ENCODE measurements around the gene UBE2QL1. TPM values are rescaled to one million over a fixed set of nuclear protein-coding genes. Genes with fewer than 3 reads are reported as not detected.

The UBE2QL1 gene
- total RNA-seq, 1 experiment from 2014 or later: not detected

- H3K4me3 ChIP-seq (ENCODE audit: low read depth, low read length): no peak overlapping the region
- intact Hi-C loops (cut with micrococcal nuclease; ENCODE audit: unreplicated experiment): no loop called here
- H3K9me3 Mint-ChIP-seq (ENCODE audit: unreplicated experiment): peaks cover 9% of the 10 kb centered on the region
- no peak overlapping the region for H3K4me3 Mint-ChIP-seq (ENCODE audit: unreplicated experiment)
- H3K9me3 ChIP-seq: no peaks in the 10 kb centered on the region
- H3K4me1 Mint-ChIP-seq (ENCODE audit: low read depth, unreplicated experiment): no peaks in the 10 kb centered on the region
- H3K36me3 Mint-ChIP-seq (ENCODE audit: insufficient read depth, unreplicated experiment): no peaks in the 10 kb centered on the region
- TF ChIP-seq CTCF (IDR thresholded peaks at IDR 0.05; ENCODE audit: insufficient read depth in 1 of 2, low read depth in 1 of 2, low read length in 1 of 2, severe bottlenecking in 1 of 2, unreplicated experiment in 1 of 2): no peak
- ChIA-PET CTCF (no interaction called here), POLR2A (no interaction called here)
- H3K27me3 Mint-ChIP-seq (ENCODE audit: insufficient read depth, unreplicated experiment): peaks cover 22% of the 10 kb centered on the region
- no TSS peak for BruUV-seq (replicated peaks)
- no peaks in the 10 kb centered on the region for H3K36me3 ChIP-seq (ENCODE audit: control insufficient read depth, insufficient read depth, low read length)
- no peak for DNase-seq
- no peaks in the 10 kb centered on the region for H3K27me3 ChIP-seq (replicated peaks; ENCODE audit: control insufficient read depth, insufficient read depth, low read length)
- H3K4me1 ChIP-seq: peaks cover 4% of the 10 kb centered on the region; the same call in 1 of the 2 replicates
- no peak overlapping the region for H3K27ac Mint-ChIP-seq (ENCODE audit: unreplicated experiment)
Observed at GRCh38 chr5:6424110-6424659, 24.5 kb upstream of the UBE2QL1 start.

DNA sequence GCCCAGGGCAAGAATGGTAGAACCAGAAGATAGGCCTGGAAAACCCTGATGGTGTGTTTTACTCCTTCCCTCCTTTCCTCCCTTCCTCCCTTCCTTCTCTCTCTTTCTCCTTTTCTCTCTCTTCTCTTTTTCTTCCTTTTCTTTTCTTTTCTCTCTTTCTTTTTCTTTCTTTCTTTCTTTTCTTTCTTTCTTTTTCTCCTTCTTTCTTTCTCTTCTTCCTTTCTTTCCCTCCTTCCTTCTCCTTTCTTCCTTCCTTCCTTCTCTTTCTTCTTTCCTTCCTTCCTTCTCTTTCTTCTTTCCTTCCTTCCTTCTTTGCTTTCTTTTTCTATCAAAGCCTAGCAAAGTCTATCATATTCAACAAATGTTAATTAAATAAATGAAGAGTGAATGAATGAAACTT is 24.0 kb upstream of the UBE2QL1 start:
- CTCF ChIA-PET: interaction anchor here (0.6 kb wide), 1 partner anchor 688 kb away, joined by 3 read pairs; no protein-coding TSS in a partner anchor
- Mint-ChIP-seq H3K36me3 (ENCODE audit: insufficient read depth, unreplicated experiment) (no peaks in the 10 kb centered on the region), H3K27me3 (ENCODE audit: insufficient read depth, unreplicated experiment) (peaks cover 22% of the 10 kb centered on the region), H3K4me1 (ENCODE audit: low read depth, unreplicated experiment) (no peaks in the 10 kb centered on the region), H3K9me3 (ENCODE audit: unreplicated experiment) (peaks cover 9% of the 10 kb centered on the region), H3K4me3 (ENCODE audit: unreplicated experiment) (no peak overlapping the region), H3K27ac (ENCODE audit: unreplicated experiment) (no peak overlapping the region)
- no TSS peak for BruUV-seq (replicated peaks)
- intact Hi-C loops (cut with micrococcal nuclease; ENCODE audit: unreplicated experiment): no loop called here
- Histone ChIP-seq H3K4me3 (ENCODE audit: low read depth, low read length) (no peak overlapping the region), H3K36me3 (ENCODE audit: control insufficient read depth, insufficient read depth, low read length) (no peaks in the 10 kb centered on the region), H3K27me3 (replicated peaks; ENCODE audit: control insufficient read depth, insufficient read depth, low read length) (no peaks in the 10 kb centered on the region), H3K9me3 (no peaks in the 10 kb centered on the region), H3K4me1 (peaks cover 4% of the 10 kb centered on the region; the same call in 1 of the 2 replicates)
- no peak for DNase-seq
- POLR2A ChIA-PET: no interaction called here
- no peak for TF ChIP-seq CTCF (IDR thresholded peaks at IDR 0.05; ENCODE audit: insufficient read depth in 1 of 2, low read depth in 1 of 2, low read length in 1 of 2, severe bottlenecking in 1 of 2, unreplicated experiment in 1 of 2)

DNA sequence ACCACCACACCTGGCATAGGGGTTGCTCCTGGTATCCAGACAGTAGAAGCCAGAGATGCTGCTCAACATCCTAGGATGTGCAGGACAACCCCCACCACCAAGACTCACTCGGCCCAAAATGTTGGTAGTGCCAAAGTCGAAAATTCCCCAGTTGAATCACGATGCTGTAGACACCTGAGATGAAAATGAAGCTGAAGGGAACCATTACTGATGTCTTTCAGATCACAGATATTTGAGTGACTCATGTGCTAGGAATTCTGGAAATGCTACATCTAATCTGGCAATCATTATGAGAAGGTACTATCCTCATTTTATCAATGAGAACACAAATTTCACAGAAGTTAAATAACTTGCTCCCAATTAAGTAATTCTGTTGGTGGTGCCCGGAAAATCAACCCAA is 21.0 kb upstream of the UBE2QL1 start:
- Histone ChIP-seq H3K4me1 (peaks cover 4% of the 10 kb centered on the region; the same call in 1 of the 2 replicates), H3K4me3 (ENCODE audit: low read depth, low read length) (no peak overlapping the region), H3K27me3 (replicated peaks; ENCODE audit: control insufficient read depth, insufficient read depth, low read length) (no peaks in the 10 kb centered on the region), H3K36me3 (ENCODE audit: control insufficient read depth, insufficient read depth, low read length) (no peaks in the 10 kb centered on the region), H3K9me3 (no peaks in the 10 kb centered on the region)
- intact Hi-C loops (cut with micrococcal nuclease; ENCODE audit: unreplicated experiment): no loop called here
- TF ChIP-seq CTCF (IDR thresholded peaks at IDR 0.05; ENCODE audit: insufficient read depth in 1 of 2, low read depth in 1 of 2, low read length in 1 of 2, severe bottlenecking in 1 of 2, unreplicated experiment in 1 of 2): no peak
- H3K9me3 Mint-ChIP-seq (ENCODE audit: unreplicated experiment): peaks cover 9% of the 10 kb centered on the region
- H3K36me3 Mint-ChIP-seq (ENCODE audit: insufficient read depth, unreplicated experiment): no peaks in the 10 kb centered on the region
- CTCF ChIA-PET: no interaction called here
- no TSS peak for BruUV-seq (replicated peaks)
- H3K4me1 Mint-ChIP-seq (ENCODE audit: low read depth, unreplicated experiment): no peaks in the 10 kb centered on the region
- no peak overlapping the region for H3K4me3 Mint-ChIP-seq (ENCODE audit: unreplicated experiment)
- POLR2A ChIA-PET: no interaction called here
- no peak overlapping the region for H3K27ac Mint-ChIP-seq (ENCODE audit: unreplicated experiment)
- H3K27me3 Mint-ChIP-seq (ENCODE audit: insufficient read depth, unreplicated experiment): peaks cover 11% of the 10 kb centered on the region
- no peak for DNase-seq
